ENCODE results near the gene LRRIQ4.

LRRIQ4 gene

GRCh38 chr3:169863458-169863899 is 50.8 kb downstream of the LRRIQ4 start:
- DNase-seq: peak; percentile 69 to 83

GRCh38 chr3:169864270-169864669 is 51.6 kb downstream of the LRRIQ4 start:
- no peak for DNase-seq

GRCh38 chr3:169865176-169865767 is 52.6 kb downstream of the LRRIQ4 start:
- DNase-seq: no peak

GRCh38 chr3:169867584-169868210 is 55.0 kb downstream of the LRRIQ4 start:
- no peak for DNase-seq

DNA sequence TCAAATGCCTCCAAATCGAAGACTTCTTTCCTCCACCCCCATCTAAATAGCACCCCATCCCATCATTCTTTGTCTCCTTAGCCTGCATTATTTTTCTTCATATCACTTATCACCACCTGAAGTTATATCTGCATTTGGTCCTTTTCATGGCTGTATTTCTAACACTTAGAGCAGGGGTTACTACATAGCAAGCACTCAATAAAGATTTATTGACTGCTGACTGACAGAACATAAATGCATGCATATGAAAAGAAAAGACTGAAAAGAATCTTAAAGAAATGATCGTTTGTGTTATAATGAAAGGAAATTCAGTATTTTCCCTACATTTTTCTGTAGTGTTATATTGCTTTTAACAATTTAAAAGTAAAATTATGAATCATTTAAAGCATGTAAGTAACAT is 55.7 kb downstream of the LRRIQ4 start:
- DNase-seq: no peak

DNA sequence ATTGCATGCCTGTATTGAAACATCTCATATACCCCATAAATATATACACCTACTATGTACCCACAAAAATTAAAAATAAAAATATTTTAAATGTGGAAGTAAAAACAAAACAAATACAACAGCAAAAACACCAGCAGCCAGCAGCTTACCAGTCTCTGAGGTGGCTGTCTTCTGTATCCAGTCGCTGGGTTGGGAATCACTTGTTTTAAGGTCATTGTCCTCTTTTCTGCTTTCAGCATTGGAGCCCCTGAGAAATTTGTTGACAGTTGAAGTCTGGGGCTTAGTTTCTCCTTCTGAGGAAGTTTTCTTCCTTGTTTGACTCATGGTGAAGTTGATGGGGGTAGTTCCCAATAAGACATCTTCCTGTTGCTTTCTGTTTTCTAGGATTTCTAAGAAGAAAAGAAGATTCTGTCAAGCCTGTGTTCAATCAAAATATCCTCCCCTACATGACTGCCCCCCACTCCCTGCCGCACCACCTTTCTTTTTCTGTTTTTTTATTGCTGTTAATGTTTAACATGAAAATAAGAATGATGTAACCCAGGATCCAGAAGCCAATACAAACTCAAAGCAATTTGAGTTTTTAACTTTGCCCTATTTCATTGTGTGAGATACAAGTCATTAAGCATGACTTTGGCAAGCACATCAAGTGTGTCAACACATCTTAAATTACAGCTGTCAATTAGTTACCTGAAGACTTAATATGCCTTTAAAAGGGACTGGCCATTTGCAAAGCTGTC is 57.0 kb downstream of the LRRIQ4 start, which contains the start of gene LRRC31:
LRRC31 (minus strand) TSS at position 452 of the 737 bp plus-strand sequence; CDS start at position 324, 128 bp downstream.
- peak in 1 of 2 experiments; percentile 3 for DNase-seq

- no peak for DNase-seq
Observed at GRCh38 chr3:169871129-169871886, 58.6 kb downstream of the LRRIQ4 start.

GRCh38 chr3:169879013-169879557 is 66.4 kb downstream of the LRRIQ4 start:
- no peak for DNase-seq

- DNase-seq: no peak
Observed at GRCh38 chr3:169879845-169880575, 67.3 kb downstream of the LRRIQ4 start.

DNA sequence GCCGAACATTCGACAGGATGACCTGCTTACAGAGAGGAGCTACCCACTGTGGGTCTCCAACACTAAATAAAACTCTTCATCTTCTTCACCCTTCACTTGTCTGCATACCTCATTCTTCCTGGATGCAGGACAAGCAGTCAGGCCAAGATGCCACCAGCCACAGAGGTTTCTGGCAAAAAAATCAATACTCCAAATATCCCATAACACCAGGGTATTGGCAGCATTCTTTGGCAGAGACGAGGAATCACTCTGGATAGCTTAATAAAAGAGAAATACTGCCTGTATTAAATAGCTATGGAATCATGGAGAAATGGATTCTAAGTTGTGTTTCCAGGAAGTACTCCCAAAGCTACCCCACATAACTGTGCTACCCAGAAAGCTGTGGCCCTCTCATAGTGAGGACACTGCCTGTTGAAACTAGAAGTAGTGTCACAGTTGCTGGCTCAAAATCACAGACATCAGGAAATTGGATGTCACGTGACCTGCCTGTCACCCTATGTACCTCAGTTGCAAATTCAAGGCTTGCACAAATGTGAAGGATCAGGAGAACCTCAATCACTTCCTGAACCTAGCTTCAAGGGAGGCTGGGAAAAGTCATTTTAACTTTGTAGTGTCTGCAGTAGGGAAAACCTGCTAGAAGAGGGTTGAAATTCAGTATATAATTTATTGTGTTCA is 68.0 kb downstream of the LRRIQ4 start:
- DNase-seq: no peak

- no peak for DNase-seq
Observed at GRCh38 chr3:169886671-169887070, 74.0 kb downstream of the LRRIQ4 start.

Data from NCI-H526 (cell line).